Ovary (tissue), 9 donors: ENCODE measurements around the gene PHEX. TPM values are rescaled to one million over a fixed set of nuclear protein-coding genes. Genes with fewer than 3 reads are reported as not detected.

Experiments used
- DNase-seq, 5 donors: peaks; one replicate each; pipeline ENCODE4 v3.0.0-alpha.2; 2019 to 2020
- H3K27ac ChIP-seq, 2 donors: fragments of 200-600 bp; one replicate each; pipeline versions ENCODE4 v1.5.1 to v1.8.0; 2019 to 2022
- H3K27me3 ChIP-seq: fragments of 200-600 bp; one replicate; pipeline ENCODE4 v1.8.0; 2022
- H3K36me3 ChIP-seq: fragments of 200-600 bp; sonication (generic); one replicate; pipeline ENCODE4 v1.5.1; 2019
- H3K4me1 ChIP-seq: one replicate; pipeline ENCODE4 v1.8.1; 2013; ENCODE audit warnings: mild to moderate bottlenecking, moderate library complexity; ENCODE audit not compliant: insufficient read depth
- H3K4me3 ChIP-seq: fragments of 200-600 bp; sonication (generic); one replicate; pipeline ENCODE4 v1.5.1; 2017
- H3K9me3 ChIP-seq, 2 donors: fragments of 200-600 bp in 1 of 2; sonication (generic) in 1 of 2; one replicate each; pipeline versions ENCODE4 v1.5.1 to v1.8.1; 2013 to 2019; ENCODE audit warnings: mild to moderate bottlenecking in 1 of 2, moderate library complexity in 1 of 2
- EP300 ChIP-seq: sonication (generic); formaldehyde crosslinking; IDR thresholded peaks from one replicate; pipeline ENCODE4 v1.6.1; 2017; ENCODE audit warnings: antibody characterized with exemption
- POLR2A ChIP-seq: fragments of 450-650 bp; IDR thresholded peaks from one replicate; pipeline ENCODE4 v1.6.1; 2017; ENCODE audit warnings: antibody characterized with exemption, mild to moderate bottlenecking, moderate library complexity
- WGBS, 3 donors: extraction: QIAGEN DNeasy Blood & Tissue Kit in 1 of 3; methylation state at CpG; one replicate each; pipeline versions ENCODE4 v1.1.5 to v1.1.7; 2013 to 2017; 5-methylcytosine and 5-hydroxymethylcytosine counted together
- intact Hi-C, 4 donors: fragments of 100-400 bp; cut with DNase I; formaldehyde crosslinking; loops; one replicate each; pipeline versions ENCODE4 v1.11.0 to v1.15.1; 2022 to 2023
- polyA plus RNA-seq, 2 donors: library from polyadenylated mRNA; stranded (reverse); fragments of 200-250 nt in 1 of 2; fragments of 350-450 nt in 1 of 2; fragmentation: Illumina TruSeq in 1 of 2; extraction: RNeasy Lipid Tissue Mini Kit (QIAGEN cat#74804) in 1 of 2; gene quantifications; one replicate each; pipeline ENCODE4 v1.2.3, GENCODE V29; 2013 to 2014
- total RNA-seq, 7 donors: library from RNA; depleted of rRNA in 2 of 7; stranded (reverse); fragments of >200 nt in 2 of 7; fragmentation: NEBNext Ultra II Directional in 3 of 7; extraction: Animal tissue kit (Norgen Biotek cat#: 25700) in 3 of 7; gene quantifications; one replicate each; pipeline versions ENCODE4 v1.1.0 to v1.2.4, GENCODE V29; 2016 to 2023
- TF ChIP-seq, protein P1 (sequence below), 3 donors: fragments of 450-650 bp in 2 of 3; fragments of 200-600 bp in 1 of 3; IDR thresholded peaks; one replicate each; pipeline versions ENCODE4 v1.5.1 to v1.8.0; 2016 to 2022; ENCODE audit warnings: antibody characterized with exemption in 3 of 3, mild to moderate bottlenecking in 1 of 3
- donor health status: DM: no; HTN: no; CAD: no; lungs with moderate emphysema.
- donor health status: DM: no; HTN: no; CAD: no.
- donor health status: Bipolar disorder and iron deficiency.
- donor health status: DM: yes; HTN: yes; CAD: no.
- donor health status: DM: no; HTN: no; CAD: no.
- donor health status: DM: yes; HTN: yes; CAD: no.

The PHEX gene
- total and polyA plus RNA-seq, 9 donors, result 0.46 to 18.9 (median 1.1) TPM

- H3K27me3 ChIP-seq, result no peaks in the 10 kb centered on the region
- no peak overlapping the region for H3K4me3 ChIP-seq
- H3K9me3 ChIP-seq, result no peaks in the 10 kb centered on the region
- intact Hi-C loops, result no loop called here
- H3K27ac ChIP-seq, result no peak overlapping the region
- peaks cover 2% of the 10 kb centered on the region for H3K4me1 ChIP-seq
- 52 to 64% (median 63%) methylated on average over 13 of the region's 13 CpGs for WGBS, 3 donors
- DNase-seq, result no peak
- H3K36me3 ChIP-seq, result no peaks in the 10 kb centered on the region
- TF ChIP-seq POLR2A, result no peak
- TF ChIP-seq EP300, result no peak
- TF ChIP-seq, protein P1, sequence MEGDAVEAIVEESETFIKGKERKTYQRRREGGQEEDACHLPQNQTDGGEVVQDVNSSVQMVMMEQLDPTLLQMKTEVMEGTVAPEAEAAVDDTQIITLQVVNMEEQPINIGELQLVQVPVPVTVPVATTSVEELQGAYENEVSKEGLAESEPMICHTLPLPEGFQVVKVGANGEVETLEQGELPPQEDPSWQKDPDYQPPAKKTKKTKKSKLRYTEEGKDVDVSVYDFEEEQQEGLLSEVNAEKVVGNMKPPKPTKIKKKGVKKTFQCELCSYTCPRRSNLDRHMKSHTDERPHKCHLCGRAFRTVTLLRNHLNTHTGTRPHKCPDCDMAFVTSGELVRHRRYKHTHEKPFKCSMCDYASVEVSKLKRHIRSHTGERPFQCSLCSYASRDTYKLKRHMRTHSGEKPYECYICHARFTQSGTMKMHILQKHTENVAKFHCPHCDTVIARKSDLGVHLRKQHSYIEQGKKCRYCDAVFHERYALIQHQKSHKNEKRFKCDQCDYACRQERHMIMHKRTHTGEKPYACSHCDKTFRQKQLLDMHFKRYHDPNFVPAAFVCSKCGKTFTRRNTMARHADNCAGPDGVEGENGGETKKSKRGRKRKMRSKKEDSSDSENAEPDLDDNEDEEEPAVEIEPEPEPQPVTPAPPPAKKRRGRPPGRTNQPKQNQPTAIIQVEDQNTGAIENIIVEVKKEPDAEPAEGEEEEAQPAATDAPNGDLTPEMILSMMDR (IDR thresholded peaks at IDR 0.05), result no peak
These were observed 5.9 kb downstream of the PHEX start for GRCh38 chrX:22037911-22038537.

DNA sequence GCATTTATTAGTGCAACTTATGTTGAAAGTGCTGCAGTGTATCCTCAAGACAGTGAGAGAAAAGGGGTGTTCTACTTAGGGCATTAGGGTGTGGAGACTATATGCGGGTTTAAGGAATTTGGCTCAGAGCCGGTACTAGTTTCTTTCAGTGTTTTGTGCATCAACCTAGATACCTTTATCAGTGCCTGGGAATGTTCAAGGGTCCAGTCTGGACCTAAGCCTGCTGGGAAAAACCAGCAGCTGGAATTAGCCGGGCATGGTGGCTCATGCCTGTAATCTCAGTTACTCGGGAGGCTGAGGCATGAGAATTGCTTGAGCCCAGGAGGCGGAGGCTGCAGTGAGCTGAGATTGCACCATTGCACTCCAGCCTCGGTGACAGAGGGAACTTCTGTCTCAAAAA lies 7.4 kb downstream of the PHEX start:
- TF ChIP-seq EP300 (no peak), POLR2A (no peak)
- TF ChIP-seq, protein P1 (IDR thresholded peaks at IDR 0.05), result no peak
- H3K4me1 ChIP-seq, result peaks cover 2% of the 10 kb centered on the region
- H3K27ac ChIP-seq, result no peak overlapping the region
- DNase-seq, result no peak
- intact Hi-C loops, result no loop called here
- H3K9me3 ChIP-seq, result no peaks in the 10 kb centered on the region
- H3K36me3 ChIP-seq, result no peaks in the 10 kb centered on the region
- H3K4me3 ChIP-seq, result no peak overlapping the region
- WGBS, 3 donors, result 78 to 85% (median 81%) methylated on average over 6 of the region's 6 CpGs
- H3K27me3 ChIP-seq, result no peaks in the 10 kb centered on the region

- H3K27ac ChIP-seq, result no peak overlapping the region
- H3K36me3 ChIP-seq, result no peaks in the 10 kb centered on the region
- TF ChIP-seq, protein P1 (IDR thresholded peaks at IDR 0.05), result no peak
- TF ChIP-seq EP300, result no peak
- TF ChIP-seq POLR2A, result no peak
- H3K9me3 ChIP-seq, result no peaks in the 10 kb centered on the region
- no peak overlapping the region for H3K4me3 ChIP-seq
- H3K4me1 ChIP-seq, result no peaks in the 10 kb centered on the region
- intact Hi-C loops, result no loop called here
- DNase-seq, result no peak
- no peaks in the 10 kb centered on the region for H3K27me3 ChIP-seq
- WGBS, 3 donors, result 82 to 89% (median 87%) methylated on average over 2 of the region's 2 CpGs
These were observed 8.1 kb downstream of the PHEX start for GRCh38 chrX:22040184-22040583.

GRCh38 chrX:22041907-22042530 lies 9.9 kb downstream of the PHEX start:
- Histone ChIP-seq H3K9me3 (no peaks in the 10 kb centered on the region), H3K4me3 (no peak overlapping the region), H3K36me3 (no peaks in the 10 kb centered on the region), H3K27ac (no peak overlapping the region), H3K27me3 (no peaks in the 10 kb centered on the region), H3K4me1 (no peaks in the 10 kb centered on the region)
- 52 to 68% (median 59%) methylated on average over 11 of the region's 11 CpGs for WGBS, 3 donors
- intact Hi-C loops, result no loop called here
- no peak for DNase-seq
- TF ChIP-seq EP300, result no peak
- TF ChIP-seq POLR2A, result no peak
- TF ChIP-seq, protein P1 (IDR thresholded peaks at IDR 0.05), result no peak
